SU-DHL-6 (cell line): ENCODE results near the gene SLC25A12.

Experiments used
- H2AFZ ChIP-seq: fragments of 200-600 bp; sonication (generic); 2 replicates; pipeline ENCODE4 v1.6.1; 2014; ENCODE audit warnings: low read depth, mild to moderate bottlenecking, moderate library complexity, mixed read lengths, antibody characterized with exemption, low read length; ENCODE audit not compliant: severe bottlenecking
- H3F3A ChIP-seq: fragments of 200-600 bp; shearing (Covaris generic); 2 replicates; pipeline ENCODE4 v1.6.0; 2016; ENCODE audit warnings: antibody characterized with exemption, mild to moderate bottlenecking; ENCODE audit not compliant: insufficient read depth
- H3K27ac ChIP-seq: fragments of 200-600 bp; sonication (generic); 2 replicates; pipeline ENCODE4 v1.5.1; 2016; ENCODE audit warnings: low read depth, mild to moderate bottlenecking, low read length, moderate library complexity, mixed read lengths
- H3K27me3 ChIP-seq: fragments of 200-600 bp; sonication (generic), shearing (Covaris generic); 2 replicates; pipeline ENCODE4 v1.6.0; 2014; ENCODE audit warnings: mild to moderate bottlenecking, low read length
- H3K36me3 ChIP-seq: fragments of 200-600 bp; sonication (generic); 2 replicates; pipeline ENCODE4 v1.6.1; 2014; ENCODE audit warnings: mild to moderate bottlenecking, low read length, mixed read lengths
- H3K4me2 ChIP-seq: fragments of 300-600, 200-600 bp; shearing (Covaris generic), sonication (generic); 2 replicates; pipeline ENCODE4 v1.6.0; 2014; ENCODE audit warnings: low read length, low read depth, mild to moderate bottlenecking; ENCODE audit not compliant: poor library complexity, severe bottlenecking
- H3K4me3 ChIP-seq: fragments of 200-600 bp; sonication (generic); 2 replicates; pipeline ENCODE4 v1.5.1; 2014; ENCODE audit warnings: antibody characterized with exemption, low read length, mild to moderate bottlenecking, mixed read lengths; ENCODE audit not compliant: insufficient read depth, poor library complexity, severe bottlenecking
- H3K79me2 ChIP-seq: fragments of 200-600 bp; sonication (generic); 2 replicates; pipeline ENCODE4 v1.6.1; 2014; ENCODE audit warnings: mild to moderate bottlenecking, low read length, moderate library complexity; ENCODE audit not compliant: insufficient read depth
- H3K9ac ChIP-seq: fragments of 200-600 bp; sonication (generic); 2 replicates; pipeline ENCODE4 v1.7.0; 2014; ENCODE audit warnings: mild to moderate bottlenecking, low read length
- H3K9me2 ChIP-seq: fragments of 200-600 bp; sonication (generic); replicated peaks from 2 replicates; pipeline ENCODE4 v1.6.1; 2014; ENCODE audit warnings: low read length; ENCODE audit not compliant: insufficient read depth
- H3K9me3 ChIP-seq: fragments of 200-600 bp; sonication (generic); 2 replicates; pipeline ENCODE4 v1.6.1; 2014; ENCODE audit warnings: low read length, mixed read lengths; ENCODE audit not compliant: insufficient read depth
- H4K20me1 ChIP-seq: fragments of 200-600 bp; sonication (generic); 2 replicates; pipeline ENCODE4 v1.6.1; 2014; ENCODE audit warnings: low read depth, mild to moderate bottlenecking, antibody characterized with exemption, low read length, moderate library complexity, mixed read lengths
- CTCF ChIP-seq: fragments of 200-600 bp; sonication (generic); IDR thresholded peaks from one replicate; pipeline ENCODE4 v1.5.1; 2017; ENCODE audit warnings: antibody characterized with exemption, mild to moderate bottlenecking, low read length, moderate library complexity; ENCODE audit not compliant: insufficient read depth, poor library complexity, severe bottlenecking
- EZH2phosphoT487 ChIP-seq: fragments of 200-600 bp; sonication (generic), shearing (Covaris generic); conservative IDR thresholded peaks from 2 replicates; pipeline ENCODE4 v1.6.1; 2018; ENCODE audit warnings: mild to moderate bottlenecking, antibody characterized with exemption, low read length, moderate library complexity, mixed read lengths

SLC25A12 gene

GRCh38 chr2:171894612-171894947, 536 bp upstream of the SLC25A12 start:
- H3K9me2 ChIP-seq = no peaks in the 10 kb centered on the region
- H4K20me1 ChIP-seq = no peaks in the 10 kb centered on the region
- H3K4me2 ChIP-seq = peak overlapping the region; percentile 88
- H3K9me3 ChIP-seq = no peaks in the 10 kb centered on the region
- H2AFZ ChIP-seq = peak overlapping the region; percentile 90
- H3K9ac ChIP-seq = peak overlapping the region; percentile 83
- H3K27ac ChIP-seq = no peak overlapping the region
- no peak for TF ChIP-seq CTCF
- no peak for TF ChIP-seq EZH2phosphoT487
- H3K36me3 ChIP-seq = peaks cover 10% of the 10 kb centered on the region; the same call in 1 of the 2 replicates
- peaks cover 40% of the 10 kb centered on the region for H3K79me2 ChIP-seq
- no peaks in the 10 kb centered on the region for H3K27me3 ChIP-seq
- H3K4me3 ChIP-seq = peak overlapping the region; percentile 78
- H3F3A ChIP-seq = no peaks in the 10 kb centered on the region

- TF ChIP-seq EZH2phosphoT487 (no peak), CTCF (no peak)
- H3K27ac ChIP-seq = peak overlapping the region; percentile 32
- H3K4me2 ChIP-seq = peak overlapping the region; percentile 88
- no peaks in the 10 kb centered on the region for H3K9me3 ChIP-seq
- peaks cover 10% of the 10 kb centered on the region; the same call in 1 of the 2 replicates for H3K36me3 ChIP-seq
- H2AFZ ChIP-seq = peak overlapping the region; percentile 90
- H3K79me2 ChIP-seq = peaks cover 52% of the 10 kb centered on the region
- no peaks in the 10 kb centered on the region for H3K9me2 ChIP-seq
- no peaks in the 10 kb centered on the region for H4K20me1 ChIP-seq
- H3K4me3 ChIP-seq = peak overlapping the region; percentile 78
- peak overlapping the region; percentile 83 for H3K9ac ChIP-seq
- H3K27me3 ChIP-seq = no peaks in the 10 kb centered on the region
- no peaks in the 10 kb centered on the region for H3F3A ChIP-seq
Observed at GRCh38 chr2:171893196-171893823, 734 bp downstream of the SLC25A12 start.

GRCh38 chr2:171889808-171890207, 4.2 kb downstream of the SLC25A12 start:
- no peak overlapping the region for H3K9ac ChIP-seq
- no peaks in the 10 kb centered on the region for H3K9me2 ChIP-seq
- no peak overlapping the region for H3K4me3 ChIP-seq
- H4K20me1 ChIP-seq = no peaks in the 10 kb centered on the region
- TF ChIP-seq EZH2phosphoT487 (no peak), CTCF (no peak)
- peaks cover 10% of the 10 kb centered on the region; the same call in 1 of the 2 replicates for H3K36me3 ChIP-seq
- H3K4me2 ChIP-seq = no peak overlapping the region
- no peaks in the 10 kb centered on the region for H3K9me3 ChIP-seq
- H3K27ac ChIP-seq = no peak overlapping the region
- no peaks in the 10 kb centered on the region for H3F3A ChIP-seq
- no peaks in the 10 kb centered on the region for H3K27me3 ChIP-seq
- no peak overlapping the region for H2AFZ ChIP-seq
- H3K79me2 ChIP-seq = peaks cover 77% of the 10 kb centered on the region
